Endothelial cell of coronary artery (primary cell): Measurements from ENCODE around the gene TMEM244. TPM values are rescaled to one million over a fixed set of nuclear protein-coding genes. Genes with fewer than 3 reads are reported as not detected.

Experiments
- total RNA-seq: library from RNA; depleted of rRNA; stranded (reverse); fragments of >200 nt; gene quantifications from 2 replicates; pipeline ENCODE4 v1.2.3, GENCODE V29; 2014

TMEM244 gene
- not detected in 2 replicates for total RNA-seq

DNA sequence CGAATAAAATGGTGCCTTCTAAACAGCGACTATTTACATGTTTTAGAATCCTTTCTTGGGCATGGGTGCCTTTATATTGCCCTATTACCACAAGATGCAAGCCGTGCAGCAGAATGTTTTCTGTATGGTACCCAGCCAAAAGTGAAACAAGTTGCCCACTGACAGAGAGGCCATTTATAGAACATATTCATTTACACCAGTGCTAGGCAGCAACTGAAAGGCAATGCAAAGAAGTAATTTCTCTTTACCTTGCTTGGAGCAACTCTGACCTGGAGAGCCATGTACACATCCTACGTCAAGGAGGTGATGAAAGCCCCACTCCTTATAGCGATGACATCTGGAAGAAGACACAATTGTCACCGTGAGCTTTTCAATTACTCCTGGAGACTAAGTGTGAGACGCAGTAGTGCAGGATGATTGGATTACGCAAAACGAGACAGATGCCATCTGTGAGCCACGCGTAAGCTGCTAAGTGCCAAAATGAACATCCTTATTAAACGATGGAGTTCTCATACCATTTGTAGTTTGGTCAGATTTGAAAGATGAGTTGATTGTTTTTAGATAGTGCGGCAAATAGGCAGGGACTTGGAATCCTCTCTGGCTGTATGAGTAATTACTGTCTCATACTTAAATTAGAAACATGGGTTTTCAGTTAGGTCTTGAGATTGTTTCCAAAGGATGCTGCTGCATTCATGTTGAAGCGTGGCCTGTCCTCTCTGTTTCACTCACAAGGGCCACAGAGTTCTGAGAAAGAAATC, at the start of gene TMEM244:
TSS of gene TMEM244 (minus strand) at position 408 of the 758 bp plus-strand sequence. CDS start at position 281, 127 bp downstream.

Other genes with a start within 250 kb of the TMEM244 start
- 68.3 and 129 TPM in 2 replicates for gene ARHGAP18, start 151.1 kb downstream of the TMEM244 start, total RNA-seq
- gene L3MBTL3, start 157.3 kb upstream of the TMEM244 start, total RNA-seq, result 37.7 and 47.0 TPM in 2 replicates